Pancreas (tissue), 10 donors: ENCODE results near the gene NKX2-4. TPM values are rescaled to one million over a fixed set of nuclear protein-coding genes. Genes with fewer than 3 reads are reported as not detected.

Source experiments
- ATAC-seq, 4 donors: fragments of 200-7000 bp; cut with Tn5 transposase; one replicate each; pipeline versions ENCODE4 v1.8.0 to v1.9.1; 2020; ENCODE audit warnings: mild to moderate bottlenecking in 4 of 4, moderate library complexity in 4 of 4
- DNase-seq, 6 donors: peaks; one replicate each; pipeline ENCODE4 v3.0.0-alpha.2; 2020
- FAIRE-seq: peaks from 2 replicates; lab custom pipeline; 2012; peaks lifted over from hg19 to GRCh38; lab: Jason Lieb, UNC
- H3K27ac ChIP-seq, 4 donors: fragments of 200-600 bp; sonication (generic); 1 replicate in 3 of 4; 2 replicates in 1 of 4; pipeline versions ENCODE4 v1.5.0 to v1.8.0; 2020
- H3K27me3 ChIP-seq, 4 donors: fragments of 200-600 bp; one replicate each; pipeline ENCODE4 v1.8.0; 2021
- H3K36me3 ChIP-seq, 3 donors: fragments of 200-600 bp; sonication (generic) in 1 of 3; one replicate each; pipeline versions ENCODE4 v1.5.0 to v1.8.0; 2020 to 2021
- H3K4me1 ChIP-seq, 3 donors: fragments of 200-600 bp; one replicate each; pipeline ENCODE4 v1.8.0; 2021
- H3K4me3 ChIP-seq, 4 donors: fragments of 200-600 bp; sonication (generic) in 2 of 4; one replicate each; pipeline versions ENCODE4 v1.5.0 to v1.8.0; 2020 to 2021
- H3K9me3 ChIP-seq, 4 donors: fragments of 200-600 bp; one replicate each; pipeline ENCODE4 v1.8.0; 2021
- CTCF ChIP-seq, 4 donors: fragments of 200-600 bp; sonication (generic) in 3 of 4; IDR thresholded peaks; one replicate each; pipeline versions ENCODE4 v1.5.0 to v1.8.0; 2021; ENCODE audit warnings: antibody characterized with exemption in 4 of 4
- WGBS, 2 donors: extraction: QIAGEN DNeasy Blood & Tissue Kit; methylation state at CpG; one replicate each; pipeline ENCODE4 v1.1.7; 2013; 5-methylcytosine and 5-hydroxymethylcytosine counted together
- intact Hi-C, 3 donors: fragments of 100-400 bp; cut with DNase I; formaldehyde crosslinking; loops; one replicate each; pipeline versions ENCODE4 v1.11.1 to v1.14.2; 2022
- polyA plus RNA-seq, 2 donors: library from polyadenylated mRNA; stranded (reverse); fragments of 200-250 nt; gene quantifications; one replicate each; pipeline ENCODE4 v1.2.3, GENCODE V29; 2013
- total RNA-seq, 6 donors: library from RNA; stranded (reverse); fragmentation: NEBNext Ultra II Directional in 4 of 6; extraction: Animal tissue kit (Norgen Biotek cat#: 25700) in 4 of 6; gene quantifications; one replicate each; pipeline versions ENCODE4 v1.2.1 to v1.2.4, GENCODE V29; 2021 to 2023
- donor health status: healthy with polysubstance abuse.
- donor health status: DM: no; HTN: no; CAD: no; lungs with moderate emphysema.
- donor health status: DM: no; HTN: no; CAD: no.
- donor health status: control.
- donor health status: control.
- donor health status: Bipolar disorder and iron deficiency.
- donor health status: DM: yes; HTN: yes; CAD: no.
- donor health status: DM: no; HTN: no; CAD: no.
- donor health status: DM: no; HTN: no; CAD: no.
- donor health status: DM: yes; HTN: yes; CAD: no.

Gene NKX2-4
- total and polyA plus RNA-seq, 8 donors = not detected

GRCh38 chr20:21386111-21386510 is 11.2 kb downstream of the NKX2-4 start:
- Histone ChIP-seq H3K27ac (no peak overlapping the region), H3K4me3 (no peak overlapping the region), H3K9me3 (no peaks in the 10 kb centered on the region), H3K36me3 (peaks cover 0 to 33% (median 14%) of the 10 kb centered on the region in 3 donors), H3K4me1 (no peaks in the 10 kb centered on the region), H3K27me3 (no peaks in the 10 kb centered on the region)
- FAIRE-seq (no peak), DNase-seq (no peak), ATAC-seq (no peak)
- no peak for TF ChIP-seq CTCF (IDR thresholded peaks at IDR 0.05)
- 95 to 97% methylated on average over 5 of the region's 5 CpGs for WGBS, 2 donors
- intact Hi-C loops = no loop called here

- 92 to 93% methylated on average over 5 of the region's 5 CpGs for WGBS, 2 donors
- Histone ChIP-seq H3K27ac (no peak overlapping the region), H3K9me3 (no peaks in the 10 kb centered on the region), H3K4me1 (no peaks in the 10 kb centered on the region), H3K36me3 (peaks cover 0 to 33% (median 14%) of the 10 kb centered on the region in 3 donors), H3K27me3 (no peaks in the 10 kb centered on the region), H3K4me3 (no peak overlapping the region)
- no peak for FAIRE-seq
- ATAC-seq = no peak
- no peak for TF ChIP-seq CTCF (IDR thresholded peaks at IDR 0.05)
- intact Hi-C loops = no loop called here
- DNase-seq = no peak
Observed at GRCh38 chr20:21384308-21384892, 12.9 kb downstream of the NKX2-4 start.

DNA sequence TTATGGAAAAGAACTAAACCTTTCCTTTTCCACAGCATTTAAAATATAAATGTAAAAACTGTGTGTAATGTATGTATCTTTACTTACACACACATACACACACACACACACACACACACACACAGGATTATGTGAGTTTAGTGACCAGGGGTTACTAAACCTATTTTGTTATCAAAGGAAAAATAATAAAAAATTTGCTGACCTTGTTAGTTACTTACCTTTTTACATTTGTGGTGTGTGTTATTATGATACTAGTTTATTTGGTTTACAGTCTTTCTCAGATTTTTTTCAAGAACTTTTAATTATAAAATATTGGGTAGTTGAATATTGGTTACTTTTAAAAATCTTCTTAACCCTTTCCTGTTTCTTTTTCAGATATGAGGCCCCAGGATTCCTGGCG is 15.7 kb downstream of the NKX2-4 start:
- Histone ChIP-seq H3K36me3 (peaks cover 0 to 27% (median 8%) of the 10 kb centered on the region in 3 donors), H3K27ac (no peak overlapping the region), H3K4me1 (no peaks in the 10 kb centered on the region), H3K9me3 (no peaks in the 10 kb centered on the region), H3K27me3 (no peaks in the 10 kb centered on the region), H3K4me3 (no peak overlapping the region)
- no peak for ATAC-seq
- intact Hi-C loops = no loop called here
- FAIRE-seq = no peak
- DNase-seq = no peak
- TF ChIP-seq CTCF (IDR thresholded peaks at IDR 0.05) = no peak
- 98 to 100% methylated on average over 1 of the region's 1 CpG for WGBS, 2 donors

DNA sequence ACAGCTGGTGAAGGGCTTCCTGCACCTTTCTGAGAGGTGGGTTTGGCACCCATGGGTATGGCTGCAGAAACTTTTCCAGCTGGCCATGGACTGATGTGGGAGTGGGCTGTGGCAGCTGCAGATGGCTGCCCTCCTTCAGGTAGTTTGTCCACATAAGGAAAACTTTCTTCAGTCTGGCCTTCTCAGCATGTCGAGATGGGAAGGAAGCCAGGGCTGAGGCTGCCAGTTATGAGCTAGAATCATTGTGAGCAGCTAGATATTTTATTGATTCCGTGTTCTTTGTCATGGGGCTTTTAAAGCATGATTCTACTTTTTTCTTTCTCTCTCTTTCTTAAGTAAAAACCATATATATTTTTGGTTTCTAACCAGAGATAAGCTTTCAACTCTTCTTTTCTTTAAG is 16.6 kb downstream of the NKX2-4 start:
- peak in 4 of 6 donors; percentile 31 to 50 (median 36) for DNase-seq

More for the DNA sequence above, 16.6 kb downstream of the NKX2-4 start:
- TF ChIP-seq CTCF (IDR thresholded peaks at IDR 0.05) = no peak
- WGBS, 2 donors = 30 to 37% methylated on average over 2 of the region's 2 CpGs
- Histone ChIP-seq H3K36me3 (peaks cover 0 to 27% (median 6%) of the 10 kb centered on the region in 3 donors), H3K4me3 (no peak overlapping the region), H3K4me1 (no peaks in the 10 kb centered on the region), H3K27ac (no peak overlapping the region), H3K27me3 (no peaks in the 10 kb centered on the region), H3K9me3 (no peaks in the 10 kb centered on the region)
- intact Hi-C loops = no loop called here
- ATAC-seq = peak; percentile 38 to 78 (median 66)
- no peak for FAIRE-seq
